K562 (cell line): Measurements from ENCODE around the gene CREG1.

Experiments
- BCLAF1 ChIP-seq, 2 experiments: fragments of 450-650 bp in 1 of 2; IDR thresholded peaks; 2 replicates each; pipeline ENCODE4 v1.6.1; 2011 to 2017; ENCODE audit warnings: low read depth in 2 of 2, antibody characterized with exemption in 1 of 2, borderline replicate concordance in 1 of 2, low read length in 1 of 2, mild to moderate bottlenecking in 1 of 2, mixed read lengths in 1 of 2; ENCODE audit not compliant: control insufficient read depth in 1 of 2
- CTCF ChIP-seq, 3 experiments: IDR thresholded peaks in 2 of 3; conservative IDR thresholded peaks in 1 of 3; 2 replicates each; pipeline ENCODE4 v1.5.1; 2011 to 2012; ENCODE audit warnings: low read length in 3 of 3, mild to moderate bottlenecking in 3 of 3, control low read depth in 2 of 3, improper control_type of control experiment in 1 of 3, inconsistent platforms in 1 of 3, low read depth in 1 of 3, mixed read lengths in 1 of 3, moderate library complexity in 1 of 3; ENCODE audit not compliant: insufficient read depth in 2 of 3
- FOXJ2 ChIP-seq: fragments of 200-800 bp; sonication (Bioruptor generic); IDR thresholded peaks from 2 replicates; pipeline ENCODE4 v1.6.1; 2016; ENCODE audit warnings: missing genetic modification characterization, missing compliant biosample characterization
- NR2C1 ChIP-seq, 2 experiments: fragments of 450-650 bp; IDR thresholded peaks; 2 replicates each; pipeline ENCODE4 v1.6.1; 2017; ENCODE audit warnings: mild to moderate bottlenecking in 2 of 2, antibody characterized with exemption in 1 of 2, inconsistent platforms in 1 of 2, missing compliant biosample characterization in 1 of 2, missing genetic modification characterization in 1 of 2
- RREB1 ChIP-seq: fragments of 250-450 bp; sonication (Bioruptor Pico); IDR thresholded peaks from 2 replicates; pipeline ENCODE4 v1.4.0; 2020
- SNIP1 ChIP-seq: fragments of 450-650 bp; IDR thresholded peaks from 2 replicates; pipeline ENCODE4 v1.7.1; 2017; ENCODE audit warnings: low read depth, mild to moderate bottlenecking
- STAG1 ChIP-seq: sonication (generic); formaldehyde crosslinking; IDR thresholded peaks from 2 replicates; pipeline ENCODE4 v1.5.0; 2020; ENCODE audit warnings: missing genetic modification reagents, borderline replicate concordance
- TAF15 ChIP-seq: fragments of 200-400 bp; formaldehyde crosslinking; IDR thresholded peaks from 2 replicates; pipeline ENCODE4 v1.6.1; 2017; ENCODE audit warnings: mild to moderate bottlenecking, low read depth, low read length, moderate library complexity
- TARDBP ChIP-seq: fragments of 450-650 bp; IDR thresholded peaks from 2 replicates; pipeline ENCODE4 v1.6.1; 2016
- YY1 ChIP-seq, 3 experiments: IDR thresholded peaks; 2 replicates each; pipeline ENCODE4 v1.6.1; 2011; ENCODE audit warnings: low read length in 2 of 3, mild to moderate bottlenecking in 2 of 3, moderate library complexity in 2 of 3, borderline replicate concordance in 1 of 3, control low read depth in 1 of 3, low read depth in 1 of 3; ENCODE audit not compliant: insufficient read depth in 3 of 3, insufficient replicate concordance in 2 of 3, control insufficient read depth in 1 of 3, insufficient read length in 1 of 3; ENCODE audit errors: extremely low read depth in 1 of 3
- ZFX ChIP-seq: sonication (generic); formaldehyde crosslinking; IDR thresholded peaks from 2 replicates; pipeline ENCODE4 v1.8.0; 2022; ENCODE audit warnings: mild to moderate bottlenecking, missing genetic modification reagents, moderate library complexity

- TF ChIP-seq NR2C1 (IDR thresholded peaks at IDR 0.05) (no peak), NR2C1 (tag; IDR thresholded peaks at IDR 0.05) (no peak), ZFX (CRISPR knock-in tag) (no peak), STAG1 (CRISPR knock-in tag) (no peak), TAF15 (no peak), TARDBP (no peak), RREB1 (CRISPR knock-in tag) (no peak), CTCF (IDR thresholded peaks at IDR 0.05 in 2 of 3, conservative IDR thresholded peaks at IDR 0.05 in 1 of 3; ENCODE audit: insufficient read depth in 2 of 3, low read depth in 1 of 3, low read length in 3 of 3) (no peak), BCLAF1 (IDR thresholded peaks at IDR 0.05; ENCODE audit: borderline replicate concordance in 1 of 2, control insufficient read depth in 1 of 2, low read depth in 2 of 2, low read length in 1 of 2) (no peak), SNIP1 (no peak), FOXJ2 (tag) (no peak), YY1 (IDR thresholded peaks at IDR 0.05; ENCODE audit: borderline replicate concordance in 1 of 3, control insufficient read depth in 1 of 3, extremely low read depth in 1 of 3, insufficient read depth in 3 of 3, insufficient read length in 1 of 3, insufficient replicate concordance in 2 of 3, low read depth in 1 of 3, low read length in 2 of 3) (no peak)
Observed at GRCh38 chr1:167501515-167502191, 51.9 kb downstream of the CREG1 start.
